ENCODE results near the gene RPRD1A. TPM values are rescaled to one million over a fixed set of nuclear protein-coding genes. Genes with fewer than 3 reads are reported as not detected.
"Not testable (repeated sequence)": the region's sequence is repeated elsewhere in the genome, so short reads cannot be mapped to it uniquely, and the experiment has no call there.

RPRD1A gene
- total and polyA plus RNA-seq, 2 donors from 2014 or later: 25.9 to 42.4 TPM

- intact Hi-C loops (cut with DNase I): no loop called here
Measured at GRCh38 chr18:36078751-36079529, 11.6 kb upstream of the RPRD1A start.

DNA sequence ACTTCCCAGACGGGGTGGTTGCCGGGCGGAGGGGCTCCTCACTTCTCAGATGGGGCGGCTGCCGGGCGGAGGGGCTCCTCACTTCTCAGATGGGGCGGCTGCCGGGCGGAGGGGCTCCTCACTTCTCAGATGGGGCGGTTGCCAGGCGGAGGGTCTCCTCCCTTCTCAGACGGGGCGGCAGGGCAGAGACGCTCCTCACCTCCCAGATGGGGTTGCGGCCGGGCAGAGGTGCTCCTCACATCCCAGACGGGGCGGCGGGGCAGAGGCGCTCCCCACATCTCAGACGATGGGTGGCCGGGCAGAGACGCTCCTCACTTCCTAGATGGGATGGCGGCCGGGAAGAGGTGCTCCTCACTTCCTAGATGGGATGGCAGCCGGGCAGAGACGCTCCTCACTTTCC is 10.4 kb upstream of the RPRD1A start:
- H3K27me3 ChIP-seq (ENCODE audit: control insufficient read depth, insufficient read depth, low read length); intact Hi-C loops (cut with DNase I); H3K36me3 ChIP-seq (ENCODE audit: control insufficient read depth in 2 of 3, insufficient read depth in 3 of 3, low read length in 3 of 3); H3K27ac ChIP-seq (ENCODE audit: low read depth in 2 of 2, low read length in 2 of 2); H3K9ac ChIP-seq (ENCODE audit: low read length in 3 of 3); H3K4me3 ChIP-seq (ENCODE audit: low read length in 3 of 3); DNase-seq; H3K9me3 ChIP-seq (ENCODE audit: control insufficient read depth in 2 of 3, insufficient read depth in 1 of 3, low read length in 3 of 3); H3K4me1 ChIP-seq (ENCODE audit: control insufficient read depth in 2 of 3, insufficient read depth in 2 of 3, low read depth in 1 of 3, low read length in 3 of 3); FAIRE-seq: not testable (repeated sequence)

More at GRCh38 chr18:36078751-36079529, 11.6 kb upstream of the RPRD1A start:
- Histone ChIP-seq H3K27me3 (ENCODE audit: control insufficient read depth, insufficient read depth, low read length) (no peaks in the 10 kb centered on the region), H3K9ac (ENCODE audit: low read length in 3 of 3) (no peak overlapping the region), H3K36me3 (ENCODE audit: control insufficient read depth in 2 of 3, insufficient read depth in 3 of 3, low read length in 3 of 3) (no peaks in the 10 kb centered on the region), H3K4me1 (ENCODE audit: control insufficient read depth in 2 of 3, insufficient read depth in 2 of 3, low read depth in 1 of 3, low read length in 3 of 3) (no peaks in the 10 kb centered on the region), H3K4me3 (ENCODE audit: low read length in 3 of 3) (no peak overlapping the region), H3K9me3 (ENCODE audit: control insufficient read depth in 2 of 3, insufficient read depth in 1 of 3, low read length in 3 of 3) (no peaks in the 10 kb centered on the region), H3K27ac (ENCODE audit: low read depth in 2 of 2, low read length in 2 of 2) (no peak overlapping the region)
- DNase-seq (no peak), FAIRE-seq (no peak)
- TF ChIP-seq, protein P1, sequence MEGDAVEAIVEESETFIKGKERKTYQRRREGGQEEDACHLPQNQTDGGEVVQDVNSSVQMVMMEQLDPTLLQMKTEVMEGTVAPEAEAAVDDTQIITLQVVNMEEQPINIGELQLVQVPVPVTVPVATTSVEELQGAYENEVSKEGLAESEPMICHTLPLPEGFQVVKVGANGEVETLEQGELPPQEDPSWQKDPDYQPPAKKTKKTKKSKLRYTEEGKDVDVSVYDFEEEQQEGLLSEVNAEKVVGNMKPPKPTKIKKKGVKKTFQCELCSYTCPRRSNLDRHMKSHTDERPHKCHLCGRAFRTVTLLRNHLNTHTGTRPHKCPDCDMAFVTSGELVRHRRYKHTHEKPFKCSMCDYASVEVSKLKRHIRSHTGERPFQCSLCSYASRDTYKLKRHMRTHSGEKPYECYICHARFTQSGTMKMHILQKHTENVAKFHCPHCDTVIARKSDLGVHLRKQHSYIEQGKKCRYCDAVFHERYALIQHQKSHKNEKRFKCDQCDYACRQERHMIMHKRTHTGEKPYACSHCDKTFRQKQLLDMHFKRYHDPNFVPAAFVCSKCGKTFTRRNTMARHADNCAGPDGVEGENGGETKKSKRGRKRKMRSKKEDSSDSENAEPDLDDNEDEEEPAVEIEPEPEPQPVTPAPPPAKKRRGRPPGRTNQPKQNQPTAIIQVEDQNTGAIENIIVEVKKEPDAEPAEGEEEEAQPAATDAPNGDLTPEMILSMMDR (IDR thresholded peaks at IDR 0.05; ENCODE audit: borderline replicate concordance, extremely low read depth, insufficient read depth): no peak

DNA sequence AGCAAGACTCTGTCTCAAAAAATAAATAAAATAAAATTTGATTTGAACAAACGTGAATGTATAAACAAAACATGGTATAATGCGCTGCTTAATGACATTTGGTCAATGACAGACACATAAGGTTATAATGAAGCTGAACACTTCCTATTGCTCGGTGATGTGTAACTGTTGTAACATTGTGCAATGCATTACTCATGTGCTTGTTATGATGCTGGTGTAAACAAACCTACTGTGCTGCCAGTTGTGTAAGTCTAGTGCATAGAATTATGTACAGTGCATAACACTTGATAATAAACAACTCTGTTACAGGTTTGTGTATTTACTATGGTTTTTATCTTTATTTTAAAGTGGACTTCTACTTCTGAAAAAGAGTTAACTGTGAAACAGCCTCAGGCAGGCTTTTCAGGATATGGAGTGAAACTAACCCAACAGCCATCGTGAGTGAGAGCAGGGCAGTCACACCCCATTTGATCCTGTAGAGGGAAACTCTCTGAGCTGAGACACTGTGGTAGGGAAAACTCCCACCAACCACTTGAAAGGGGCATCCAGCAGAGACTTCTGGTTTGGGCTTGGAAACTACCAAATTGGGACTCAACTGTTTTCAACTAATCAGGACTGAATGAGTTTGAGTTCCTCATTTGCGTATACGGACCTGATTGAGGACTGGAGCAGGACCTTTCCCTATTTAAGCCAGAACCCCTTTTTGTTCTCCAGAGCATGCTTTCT is 8.7 kb upstream of the RPRD1A start:
- DNase-seq: peak in 4 of 5 donors; percentile 36 to 82 (median 58)
- no peaks in the 10 kb centered on the region for H3K4me1 ChIP-seq (ENCODE audit: control insufficient read depth in 2 of 3, insufficient read depth in 2 of 3, low read depth in 1 of 3, low read length in 3 of 3)
- no peak overlapping the region for H3K27ac ChIP-seq (ENCODE audit: low read depth in 2 of 2, low read length in 2 of 2)

More for the DNA sequence above, 8.7 kb upstream of the RPRD1A start:
- Histone ChIP-seq H3K9ac (ENCODE audit: low read length in 3 of 3) (no peak overlapping the region), H3K27me3 (ENCODE audit: control insufficient read depth, insufficient read depth, low read length) (no peaks in the 10 kb centered on the region), H3K4me3 (ENCODE audit: low read length in 3 of 3) (peak overlapping the region in 1 of 3 donors; percentile 17), H3K9me3 (ENCODE audit: control insufficient read depth in 2 of 3, insufficient read depth in 1 of 3, low read length in 3 of 3) (no peaks in the 10 kb centered on the region), H3K36me3 (ENCODE audit: control insufficient read depth in 2 of 3, insufficient read depth in 3 of 3, low read length in 3 of 3) (no peaks in the 10 kb centered on the region)
- intact Hi-C loops (cut with DNase I): no loop called here
- no peak for FAIRE-seq
- TF ChIP-seq, protein P1 (IDR thresholded peaks at IDR 0.05; ENCODE audit: borderline replicate concordance, extremely low read depth, insufficient read depth): no peak
